B cell (primary cell): ENCODE measurements around the gene CAPS.

ENCODE experiments used
- EZH2 ChIP-seq: IDR thresholded peaks from 2 replicates; pipeline ENCODE4 v1.6.1; 2012; ENCODE audit warnings: borderline replicate concordance, low read depth, mild to moderate bottlenecking, moderate library complexity, low read length; ENCODE audit not compliant: insufficient read depth, poor library complexity, severe bottlenecking
- TF ChIP-seq, protein P1 (sequence below): fragments of 200-600 bp; IDR thresholded peaks from one replicate; pipeline ENCODE4 v1.8.0; 2022; ENCODE audit warnings: antibody characterized with exemption, mild to moderate bottlenecking

GRCh38 chr19:5905114-5905778 is 8.8 kb upstream of the CAPS start:
- TF ChIP-seq EZH2: no peak
- TF ChIP-seq, protein P1, sequence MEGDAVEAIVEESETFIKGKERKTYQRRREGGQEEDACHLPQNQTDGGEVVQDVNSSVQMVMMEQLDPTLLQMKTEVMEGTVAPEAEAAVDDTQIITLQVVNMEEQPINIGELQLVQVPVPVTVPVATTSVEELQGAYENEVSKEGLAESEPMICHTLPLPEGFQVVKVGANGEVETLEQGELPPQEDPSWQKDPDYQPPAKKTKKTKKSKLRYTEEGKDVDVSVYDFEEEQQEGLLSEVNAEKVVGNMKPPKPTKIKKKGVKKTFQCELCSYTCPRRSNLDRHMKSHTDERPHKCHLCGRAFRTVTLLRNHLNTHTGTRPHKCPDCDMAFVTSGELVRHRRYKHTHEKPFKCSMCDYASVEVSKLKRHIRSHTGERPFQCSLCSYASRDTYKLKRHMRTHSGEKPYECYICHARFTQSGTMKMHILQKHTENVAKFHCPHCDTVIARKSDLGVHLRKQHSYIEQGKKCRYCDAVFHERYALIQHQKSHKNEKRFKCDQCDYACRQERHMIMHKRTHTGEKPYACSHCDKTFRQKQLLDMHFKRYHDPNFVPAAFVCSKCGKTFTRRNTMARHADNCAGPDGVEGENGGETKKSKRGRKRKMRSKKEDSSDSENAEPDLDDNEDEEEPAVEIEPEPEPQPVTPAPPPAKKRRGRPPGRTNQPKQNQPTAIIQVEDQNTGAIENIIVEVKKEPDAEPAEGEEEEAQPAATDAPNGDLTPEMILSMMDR: no peak
